HG03342 (cell line): ENCODE results near the gene APLNR.
"Not testable (repeated sequence)": the region's sequence is repeated elsewhere in the genome, so short reads cannot be mapped to it uniquely, and the experiment has no call there.

ENCODE experiments used
- ATAC-seq: cut with Tn5 transposase; IDR thresholded peaks from one replicate; pipeline ENCODE4 v1.9.1; 2021; ENCODE audit warnings: mild to moderate bottlenecking, moderate library complexity; ENCODE audit not compliant: unreplicated experiment

APLNR gene

DNA sequence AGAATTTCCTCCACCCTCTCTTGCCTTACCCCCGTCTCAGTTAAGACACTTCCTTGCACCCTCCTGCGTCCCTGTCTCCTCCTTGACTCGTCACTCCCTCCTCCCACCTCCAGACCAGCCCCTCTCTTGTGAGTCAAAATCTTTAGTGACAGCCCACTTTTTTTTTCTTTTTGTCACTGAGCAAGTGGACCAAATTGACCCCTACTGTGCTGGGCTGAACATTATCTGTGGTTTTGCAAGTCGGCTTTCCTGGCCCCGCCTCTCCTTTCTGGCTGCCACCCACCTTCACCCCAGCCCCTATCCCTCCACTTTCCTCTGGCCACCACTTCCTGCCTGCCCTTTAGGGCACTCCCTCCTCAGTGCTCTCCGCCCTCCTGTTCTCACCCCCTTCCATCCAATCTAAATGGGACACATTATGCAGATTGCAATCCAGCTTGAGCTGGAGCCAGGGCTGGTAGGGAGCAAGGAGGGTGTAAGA is at the start of gene APLNR:
APLNR (minus strand) TSS at position 47 of the 478 bp plus-strand sequence. CDS start 246 bp downstream, outside the sequence.
- no peak for ATAC-seq

GRCh38 chr11:57283231-57283990 is 46.4 kb upstream of the APLNR start:
- ATAC-seq: no peak

DNA sequence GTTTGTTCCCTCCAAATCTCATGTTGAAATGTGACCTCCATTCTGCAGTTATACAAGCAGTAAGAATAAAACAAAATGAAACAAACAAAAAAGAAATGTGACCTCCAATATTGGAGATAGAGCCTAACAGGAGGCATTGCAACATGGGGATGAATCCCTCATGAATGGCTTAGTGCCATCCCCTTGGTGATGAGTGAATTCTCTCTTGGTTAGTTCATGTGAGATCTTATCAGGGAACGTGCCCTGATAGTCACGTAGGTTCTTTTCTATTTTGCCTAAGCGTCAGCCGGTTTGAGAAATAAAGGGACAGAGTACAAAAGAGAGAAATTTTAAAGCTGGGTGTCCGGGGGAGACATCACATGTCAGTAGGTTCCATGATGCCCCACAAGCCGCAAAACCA is 44.5 kb upstream of the APLNR start:
- ATAC-seq: not testable (repeated sequence)

GRCh38 chr11:57279116-57279515 is 42.1 kb upstream of the APLNR start:
- no peak for ATAC-seq

GRCh38 chr11:57278721-57279095 is 41.7 kb upstream of the APLNR start:
- ATAC-seq: no peak

- peak; percentile 85 for ATAC-seq
Measured at GRCh38 chr11:57277845-57278720, 41.0 kb upstream of the APLNR start.

DNA sequence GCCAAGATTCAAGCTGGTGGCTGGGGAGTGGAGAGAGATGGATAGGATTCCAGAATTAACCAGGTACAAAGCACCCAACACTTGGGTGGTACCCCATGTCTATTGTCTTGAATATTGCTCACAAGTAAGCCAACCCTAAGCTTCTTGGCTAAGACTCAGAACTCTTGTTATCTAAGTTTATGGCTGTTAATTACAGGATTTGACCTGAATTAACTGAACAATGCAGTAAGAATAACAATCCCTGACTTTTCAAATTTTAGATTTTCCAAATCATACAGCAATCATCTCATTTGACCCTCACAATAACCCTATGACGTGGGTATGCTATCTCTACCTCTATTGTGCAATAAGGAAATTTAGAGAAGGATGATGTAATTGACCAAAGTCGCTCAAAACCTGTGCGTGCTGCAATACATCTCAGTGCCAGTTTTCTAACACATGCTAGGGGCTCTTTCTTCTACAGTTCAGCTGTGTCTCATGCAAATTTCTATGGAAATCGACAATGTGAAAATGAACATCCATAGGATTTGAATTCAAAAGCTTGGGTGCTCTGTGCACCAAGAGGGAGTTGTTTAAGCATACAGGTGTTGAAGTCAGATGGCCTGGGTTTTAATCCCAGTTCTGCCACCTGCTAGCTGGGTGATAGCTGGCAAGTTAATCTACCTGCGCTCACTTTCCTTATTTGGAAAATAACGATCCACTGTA is 40.1 kb upstream of the APLNR start:
- no peak for ATAC-seq

- ATAC-seq: no peak
Measured at GRCh38 chr11:57276169-57276970, 39.3 kb upstream of the APLNR start.

- no peak for ATAC-seq
Measured at GRCh38 chr11:57275582-57275981, 38.5 kb upstream of the APLNR start.

GRCh38 chr11:57274904-57275498 is 38.0 kb upstream of the APLNR start:
- no peak for ATAC-seq

GRCh38 chr11:57273448-57274058 is 36.5 kb upstream of the APLNR start:
- ATAC-seq: no peak

DNA sequence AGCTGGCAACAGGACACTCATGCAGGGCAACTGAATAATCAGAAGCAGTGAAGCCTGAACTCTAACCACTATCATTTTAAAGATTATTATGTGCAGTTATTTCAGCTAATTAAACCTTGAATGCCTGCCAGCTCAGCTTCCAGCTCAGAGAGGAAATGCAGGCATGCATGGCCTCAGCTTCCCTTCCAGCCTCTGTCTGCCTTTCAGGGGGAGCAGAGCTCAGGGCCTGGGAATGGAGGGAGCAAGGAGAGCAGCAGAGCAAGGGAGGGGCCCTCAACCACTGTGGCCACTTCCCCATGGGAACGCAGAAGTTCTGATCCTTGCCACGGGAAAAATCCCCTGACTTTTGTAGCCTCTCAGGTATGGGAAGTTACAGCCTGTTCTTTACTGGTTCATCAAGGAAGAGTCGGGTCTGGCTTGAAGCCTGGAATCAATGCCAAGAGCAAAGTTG is 32.5 kb upstream of the APLNR start:
- ATAC-seq: no peak

DNA sequence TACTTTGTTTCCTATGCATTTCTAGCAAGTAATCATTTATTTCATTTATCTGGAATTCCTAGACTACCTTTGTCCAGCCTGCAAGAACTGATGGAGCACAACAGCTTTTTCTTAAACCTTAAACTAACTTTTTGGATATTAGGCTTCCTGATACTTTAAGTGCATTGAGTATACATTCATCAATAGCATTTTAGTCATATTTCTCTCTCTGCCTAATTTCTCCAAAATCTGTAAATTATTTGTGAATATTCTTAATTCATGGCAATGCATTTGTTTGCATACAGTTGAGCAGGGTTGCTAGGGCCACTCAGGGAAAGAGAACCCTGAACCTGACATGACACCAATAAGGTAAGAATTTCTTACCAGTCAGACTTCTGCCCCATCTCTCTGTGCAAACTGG is 29.1 kb upstream of the APLNR start:
- no peak for ATAC-seq

- ATAC-seq: no peak
Measured at GRCh38 chr11:57263351-57263750, 26.3 kb upstream of the APLNR start.

GRCh38 chr11:57262157-57262556 is 25.1 kb upstream of the APLNR start:
- ATAC-seq: no peak

- no peak for ATAC-seq
Measured at GRCh38 chr11:57260937-57261783, 24.1 kb upstream of the APLNR start.

DNA sequence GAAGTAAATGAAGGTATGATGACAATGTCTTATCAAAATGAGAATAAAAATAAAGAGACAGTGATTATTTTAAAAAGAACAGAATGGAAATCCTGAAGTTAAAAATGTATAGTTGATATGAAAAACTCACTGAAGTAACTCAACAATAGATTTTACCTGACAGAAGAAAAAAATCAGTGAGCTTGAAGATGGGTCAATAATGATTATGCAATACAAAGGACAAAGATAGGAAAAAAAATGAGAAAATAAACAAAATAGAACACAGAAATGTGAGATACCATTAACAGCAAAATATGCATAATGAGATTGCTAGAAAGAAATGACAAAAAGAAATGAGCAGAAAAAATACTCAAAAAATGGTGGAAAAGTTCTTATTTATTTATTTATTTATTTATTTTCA is 19.1 kb upstream of the APLNR start:
- no peak for ATAC-seq

- ATAC-seq: no peak
Measured at GRCh38 chr11:57255618-57256017, 18.6 kb upstream of the APLNR start.

GRCh38 chr11:57254631-57255030 is 17.6 kb upstream of the APLNR start:
- ATAC-seq: no peak
